ENCODE measurements around the gene ZNF469. TPM values are rescaled to one million over a fixed set of nuclear protein-coding genes. Genes with fewer than 3 reads are reported as not detected.

ZNF469 gene
- total RNA-seq, 4 donors from 2014 or later = 0.17 to 0.49 (median 0.40) TPM

DNA sequence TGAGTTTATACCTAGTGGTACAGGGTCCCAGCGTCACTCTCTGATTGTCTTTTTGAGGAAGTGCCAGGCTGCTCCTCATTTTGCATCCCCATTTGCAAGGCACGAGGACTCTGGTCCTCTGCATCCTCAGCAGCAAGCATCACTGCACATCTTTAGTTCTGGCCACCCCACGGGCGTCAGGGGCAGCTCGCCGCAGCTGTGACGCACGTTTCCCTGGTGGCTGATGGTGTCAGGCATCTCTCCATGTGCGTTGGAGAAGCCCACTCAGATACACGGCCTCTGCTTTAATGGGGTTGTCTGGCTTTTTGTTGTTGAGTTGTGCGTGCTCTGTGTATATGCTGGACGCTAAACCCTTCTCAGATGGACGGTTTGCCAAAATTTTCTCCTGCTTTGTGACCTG is 45.2 kb upstream of the ZNF469 start:
- intact Hi-C loops (cut with DNase I; ENCODE audit: low total_unique reads) = no loop called here
- H3K4me3 ChIP-seq (ENCODE audit: low read depth, poor library complexity, severe bottlenecking) = no peak overlapping the region
- no peak for DNase-seq (ENCODE audit: low spot score in 2 of 2)
- WGBS, 2 donors = 92 to 95% methylated on average over 13 of the region's 13 CpGs
- TF ChIP-seq POLR2A (IDR thresholded peaks at IDR 0.05) = no peak

DNA sequence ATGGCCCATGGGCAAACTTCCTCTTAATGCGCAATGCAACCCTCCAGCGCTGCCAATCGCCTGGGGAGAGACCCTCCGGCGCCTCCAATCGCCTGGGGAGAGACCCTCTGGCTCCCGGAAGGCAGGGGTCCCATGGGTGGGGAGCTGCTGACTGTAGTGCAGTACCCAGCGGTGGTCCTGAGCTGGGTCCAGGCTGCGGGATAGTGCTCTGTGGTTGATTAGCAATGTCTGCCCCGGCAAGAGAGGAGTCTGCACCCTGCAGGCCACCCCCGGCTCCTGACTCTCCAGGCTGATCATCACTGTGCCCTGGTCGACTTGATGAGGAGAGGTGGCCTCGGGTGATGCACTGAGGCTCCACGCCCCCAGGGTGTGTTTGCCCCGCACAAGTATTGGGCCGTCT is 44.6 kb upstream of the ZNF469 start:
- H3K4me3 ChIP-seq (ENCODE audit: low read depth, poor library complexity, severe bottlenecking) = no peak overlapping the region
- TF ChIP-seq POLR2A (IDR thresholded peaks at IDR 0.05) = no peak
- TF ChIP-seq, protein P1, sequence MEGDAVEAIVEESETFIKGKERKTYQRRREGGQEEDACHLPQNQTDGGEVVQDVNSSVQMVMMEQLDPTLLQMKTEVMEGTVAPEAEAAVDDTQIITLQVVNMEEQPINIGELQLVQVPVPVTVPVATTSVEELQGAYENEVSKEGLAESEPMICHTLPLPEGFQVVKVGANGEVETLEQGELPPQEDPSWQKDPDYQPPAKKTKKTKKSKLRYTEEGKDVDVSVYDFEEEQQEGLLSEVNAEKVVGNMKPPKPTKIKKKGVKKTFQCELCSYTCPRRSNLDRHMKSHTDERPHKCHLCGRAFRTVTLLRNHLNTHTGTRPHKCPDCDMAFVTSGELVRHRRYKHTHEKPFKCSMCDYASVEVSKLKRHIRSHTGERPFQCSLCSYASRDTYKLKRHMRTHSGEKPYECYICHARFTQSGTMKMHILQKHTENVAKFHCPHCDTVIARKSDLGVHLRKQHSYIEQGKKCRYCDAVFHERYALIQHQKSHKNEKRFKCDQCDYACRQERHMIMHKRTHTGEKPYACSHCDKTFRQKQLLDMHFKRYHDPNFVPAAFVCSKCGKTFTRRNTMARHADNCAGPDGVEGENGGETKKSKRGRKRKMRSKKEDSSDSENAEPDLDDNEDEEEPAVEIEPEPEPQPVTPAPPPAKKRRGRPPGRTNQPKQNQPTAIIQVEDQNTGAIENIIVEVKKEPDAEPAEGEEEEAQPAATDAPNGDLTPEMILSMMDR (IDR thresholded peaks at IDR 0.05) = no peak
- DNase-seq (ENCODE audit: low spot score in 2 of 2) = no peak
- intact Hi-C loops (cut with DNase I; ENCODE audit: low total_unique reads) = no loop called here
- 83% methylated on average over 10 to 14 of the region's 16 CpGs for WGBS, 2 donors

DNA sequence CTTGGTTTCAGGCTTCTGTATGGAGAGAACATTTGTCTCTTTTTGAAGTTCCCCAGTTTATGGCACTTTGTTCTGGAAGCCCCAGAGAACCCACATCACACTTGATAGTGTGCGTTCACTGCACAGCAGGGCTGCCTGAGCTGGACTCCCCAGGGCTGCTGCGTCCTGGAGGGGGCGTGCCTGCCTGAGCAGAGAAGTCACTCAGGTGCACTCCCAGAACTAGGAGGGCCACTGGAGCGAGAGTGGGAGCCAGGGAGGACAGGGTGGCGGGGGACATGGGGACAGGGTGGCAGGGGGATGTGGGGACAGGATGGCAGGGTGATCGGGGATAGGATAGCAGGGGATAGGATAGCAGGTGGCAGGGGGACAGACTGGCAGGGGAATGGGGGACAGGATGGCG is 43.9 kb upstream of the ZNF469 start:
- 86 to 90% methylated on average over 6 to 7 of the region's 7 CpGs for WGBS, 2 donors
- H3K4me3 ChIP-seq (ENCODE audit: low read depth, poor library complexity, severe bottlenecking) = no peak overlapping the region
- TF ChIP-seq, protein P1 (IDR thresholded peaks at IDR 0.05) = no peak
- no peak for TF ChIP-seq POLR2A (IDR thresholded peaks at IDR 0.05)
- no peak for DNase-seq (ENCODE audit: low spot score in 2 of 2)
- intact Hi-C loops (cut with DNase I; ENCODE audit: low total_unique reads) = no loop called here

DNA sequence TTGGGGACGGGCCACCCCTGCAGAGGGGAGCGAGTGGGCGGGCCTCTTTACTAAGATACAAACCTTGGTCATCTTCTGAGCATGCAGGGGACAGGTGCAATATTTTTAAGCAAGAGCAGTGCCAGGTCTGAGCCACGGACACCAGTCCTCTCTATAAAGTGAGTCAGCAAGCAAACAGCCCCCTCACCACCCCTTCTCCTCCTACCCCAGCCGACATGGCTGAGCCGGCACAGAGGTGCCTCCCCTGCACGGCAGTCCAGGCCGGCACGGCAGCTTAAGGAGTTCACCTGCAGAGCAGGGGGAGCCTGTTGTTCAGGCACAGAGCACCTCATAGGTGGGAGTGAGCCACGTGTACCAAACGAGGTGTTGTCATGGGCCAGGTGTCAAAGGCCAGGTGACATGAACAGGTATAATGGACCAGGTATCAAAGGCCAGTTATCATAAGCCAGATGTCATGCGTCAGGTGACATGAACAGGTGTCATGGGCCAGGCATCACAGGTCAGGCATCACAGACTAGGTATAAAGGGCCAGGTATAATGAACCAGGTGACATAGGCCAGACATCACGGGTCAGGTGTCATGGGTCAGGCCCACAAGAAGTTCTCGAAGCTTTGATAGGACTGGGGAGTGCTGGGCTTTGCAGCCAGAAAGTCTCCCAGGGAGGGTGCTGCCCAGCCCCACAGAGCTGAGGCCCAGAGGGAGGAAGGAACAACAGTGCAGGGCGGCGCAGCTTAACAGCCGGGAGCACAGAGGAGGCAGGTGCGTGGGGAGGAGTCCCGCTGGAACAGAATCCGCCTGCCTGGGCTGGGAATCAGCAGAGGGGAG is 42.6 kb upstream of the ZNF469 start:
- DNase-seq (ENCODE audit: low spot score in 2 of 2) = no peak
- H3K4me3 ChIP-seq (ENCODE audit: low read depth, poor library complexity, severe bottlenecking) = no peak overlapping the region
- intact Hi-C loops (cut with DNase I; ENCODE audit: low total_unique reads) = no loop called here
- TF ChIP-seq POLR2A (IDR thresholded peaks at IDR 0.05) = no peak
- TF ChIP-seq, protein P1 (IDR thresholded peaks at IDR 0.05) = no peak
- 50 to 60% methylated on average over 20 of the region's 20 CpGs for WGBS, 2 donors

DNA sequence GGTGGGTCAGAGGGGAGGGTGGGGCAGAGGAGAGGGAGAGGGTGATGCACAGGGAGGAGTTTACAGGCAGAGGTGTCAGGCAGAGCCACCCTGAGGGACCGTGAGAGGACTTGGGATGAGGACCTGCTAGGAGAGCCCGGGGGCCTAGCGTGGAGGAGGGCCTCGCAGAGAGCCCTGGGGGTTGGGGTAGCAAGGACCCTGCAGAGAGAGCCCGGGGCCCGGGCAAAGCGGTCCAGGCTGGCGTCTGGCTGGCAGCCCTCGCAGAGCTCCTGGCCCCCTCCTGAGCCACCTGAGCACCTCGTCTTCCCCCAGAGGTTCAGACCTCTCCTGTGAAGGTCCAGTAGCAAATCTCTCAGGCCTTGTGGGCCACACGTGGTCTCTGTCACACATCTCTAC is 42.0 kb upstream of the ZNF469 start:
- no peak for DNase-seq (ENCODE audit: low spot score in 2 of 2)
- TF ChIP-seq POLR2A (IDR thresholded peaks at IDR 0.05) = no peak
- TF ChIP-seq, protein P1 (IDR thresholded peaks at IDR 0.05) = no peak
- 55 to 69% methylated on average over 11 of the region's 11 CpGs for WGBS, 2 donors
- no peak overlapping the region for H3K4me3 ChIP-seq (ENCODE audit: low read depth, poor library complexity, severe bottlenecking)
- intact Hi-C loops (cut with DNase I; ENCODE audit: low total_unique reads) = no loop called here

DNA sequence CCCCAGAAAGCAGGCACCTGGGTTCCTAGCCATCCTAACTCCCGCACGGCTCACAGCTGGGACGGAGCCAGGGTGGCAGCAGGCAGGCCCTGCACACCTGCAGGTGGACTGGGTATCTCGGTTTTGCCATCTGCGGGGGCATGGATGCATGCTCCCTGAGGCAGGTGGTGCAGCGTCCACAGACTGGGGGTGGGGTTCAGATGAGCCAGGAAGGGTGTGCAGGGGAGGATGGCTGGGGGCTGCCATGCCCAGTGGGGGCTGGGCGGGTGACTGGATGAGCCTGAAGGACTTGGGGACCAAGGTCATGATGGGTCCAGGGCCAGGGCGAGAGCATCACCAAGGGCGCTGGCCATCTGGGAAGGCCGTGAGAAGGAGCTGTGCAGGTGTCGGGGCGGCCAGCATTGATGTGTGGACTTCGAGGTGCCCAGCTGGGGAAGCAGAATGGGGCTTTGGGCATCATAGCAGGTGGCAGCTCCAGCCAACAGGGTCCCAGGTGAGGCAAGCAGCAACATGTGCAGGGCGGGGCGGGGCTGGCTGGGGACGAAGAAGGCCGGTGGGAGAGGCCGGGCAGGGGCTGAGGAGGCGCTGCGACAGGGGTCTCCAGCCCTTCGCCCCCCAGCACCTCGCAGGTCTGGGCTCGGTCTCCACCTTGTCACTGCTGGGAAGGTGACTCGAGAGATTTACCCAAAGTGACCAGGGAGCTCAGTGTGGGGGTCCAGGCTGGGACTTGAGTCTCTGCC is 41.0 kb upstream of the ZNF469 start:
- WGBS, 2 donors = 85 to 87% methylated on average over 23 to 24 of the region's 24 CpGs
- intact Hi-C loops (cut with DNase I; ENCODE audit: low total_unique reads) = no loop called here
- H3K4me3 ChIP-seq (ENCODE audit: low read depth, poor library complexity, severe bottlenecking) = no peak overlapping the region
- no peak for DNase-seq (ENCODE audit: low spot score in 2 of 2)
- TF ChIP-seq POLR2A (IDR thresholded peaks at IDR 0.05) = no peak
- TF ChIP-seq, protein P1 (IDR thresholded peaks at IDR 0.05) = no peak

All from lower leg skin (tissue), 4 donors.